Type B pancreatic cell (in vitro differentiated cells): ENCODE measurements around the gene AKAP3. TPM values are rescaled to one million over a fixed set of nuclear protein-coding genes. Genes with fewer than 3 reads are reported as not detected.

Experiments
- DNase-seq: peaks from one replicate; pipeline ENCODE4 v3.0.0; 2021; ENCODE audit warnings: mixed read lengths; ENCODE audit not compliant: unreplicated experiment; ENCODE audit errors: extremely low spot score
- H3K27ac Mint-ChIP-seq: 2 replicates; pipeline ENCODE4 v1.8.0; 2021; ENCODE audit warnings: mild to moderate bottlenecking, mixed read lengths
- H3K27me3 Mint-ChIP-seq: 2 replicates; pipeline ENCODE4 v1.8.0; 2021; ENCODE audit warnings: mixed read lengths
- H3K36me3 Mint-ChIP-seq: 2 replicates; pipeline ENCODE4 v1.8.0; 2021; ENCODE audit warnings: mixed read lengths
- H3K4me1 Mint-ChIP-seq: one replicate; pipeline ENCODE4 v1.8.0; 2021; ENCODE audit warnings: mixed read lengths; ENCODE audit not compliant: unreplicated experiment
- H3K4me3 Mint-ChIP-seq: 2 replicates; pipeline ENCODE4 v1.8.0; 2021; ENCODE audit warnings: mild to moderate bottlenecking, mixed read lengths
- H3K9me3 Mint-ChIP-seq: 2 replicates; pipeline ENCODE4 v1.8.0; 2021; ENCODE audit warnings: mixed read lengths
- CTCF ChIP-seq: fragments of 200-600 bp; sonication (generic); conservative IDR thresholded peaks from 2 replicates; pipeline ENCODE4 v1.5.0; 2021; ENCODE audit warnings: antibody characterized with exemption, mild to moderate bottlenecking
- total RNA-seq: library from RNA; stranded (reverse); gene quantifications from 2 replicates; pipeline ENCODE4 v1.2.1, GENCODE V29; 2021; ENCODE audit warnings: low replicate concordance

Gene AKAP3
- total RNA-seq, 1 donor from 2014 or later = 3.8 TPM

GRCh38 chr12:4645023-4645422 lies 3.8 kb downstream of the AKAP3 start:
- no peaks in the 10 kb centered on the region for H3K36me3 Mint-ChIP-seq
- H3K27ac Mint-ChIP-seq = no peak overlapping the region
- peaks cover 9% of the 10 kb centered on the region for H3K27me3 Mint-ChIP-seq
- no peak for TF ChIP-seq CTCF
- no peak overlapping the region for H3K4me3 Mint-ChIP-seq
- H3K4me1 Mint-ChIP-seq = no peaks in the 10 kb centered on the region
- DNase-seq = no peak
- H3K9me3 Mint-ChIP-seq = no peaks in the 10 kb centered on the region

- Mint-ChIP-seq H3K36me3 (no peaks in the 10 kb centered on the region), H3K9me3 (no peaks in the 10 kb centered on the region), H3K4me3 (no peak overlapping the region), H3K4me1 (no peaks in the 10 kb centered on the region), H3K27ac (no peak overlapping the region), H3K27me3 (peaks cover 13% of the 10 kb centered on the region)
- no peak for DNase-seq
- TF ChIP-seq CTCF = no peak
Measured at GRCh38 chr12:4643747-4644146, 5.1 kb downstream of the AKAP3 start.

GRCh38 chr12:4630262-4630661 lies 18.6 kb downstream of the AKAP3 start:
- Mint-ChIP-seq H3K36me3 (peaks cover 10% of the 10 kb centered on the region), H3K4me3 (no peak overlapping the region), H3K27ac (no peak overlapping the region), H3K27me3 (peaks cover 62% of the 10 kb centered on the region), H3K4me1 (no peaks in the 10 kb centered on the region), H3K9me3 (no peaks in the 10 kb centered on the region)
- TF ChIP-seq CTCF = no peak
- DNase-seq = no peak

- Mint-ChIP-seq H3K36me3 (peaks cover 5% of the 10 kb centered on the region), H3K27ac (no peak overlapping the region), H3K9me3 (no peaks in the 10 kb centered on the region), H3K27me3 (peaks cover 74% of the 10 kb centered on the region), H3K4me3 (no peak overlapping the region), H3K4me1 (no peaks in the 10 kb centered on the region)
- TF ChIP-seq CTCF = no peak
- no peak for DNase-seq
Measured at GRCh38 chr12:4628406-4628805, 20.4 kb downstream of the AKAP3 start.

- TF ChIP-seq CTCF = no peak
- Mint-ChIP-seq H3K9me3 (no peaks in the 10 kb centered on the region), H3K4me1 (no peaks in the 10 kb centered on the region), H3K36me3 (no peaks in the 10 kb centered on the region), H3K4me3 (no peak overlapping the region), H3K27ac (no peak overlapping the region), H3K27me3 (peaks cover 85% of the 10 kb centered on the region)
- DNase-seq = no peak
Measured at GRCh38 chr12:4626543-4626942, 22.3 kb downstream of the AKAP3 start.

GRCh38 chr12:4621511-4621910 lies 27.3 kb downstream of the AKAP3 start:
- H3K9me3 Mint-ChIP-seq = no peaks in the 10 kb centered on the region
- DNase-seq = no peak
- no peaks in the 10 kb centered on the region for H3K4me1 Mint-ChIP-seq
- no peak for TF ChIP-seq CTCF
- H3K27ac Mint-ChIP-seq = no peak overlapping the region
- H3K27me3 Mint-ChIP-seq = peaks cover 43% of the 10 kb centered on the region
- no peak overlapping the region for H3K4me3 Mint-ChIP-seq
- H3K36me3 Mint-ChIP-seq = no peaks in the 10 kb centered on the region
